Chondrocyte (in vitro differentiated cells): ENCODE data around the gene PSMD11. TPM values are rescaled to one million over a fixed set of nuclear protein-coding genes. Genes with fewer than 3 reads are reported as not detected.

Experiments used
- DNase-seq: peaks from one replicate; pipeline ENCODE4 v3.0.0; 2021; ENCODE audit warnings: mixed read lengths, low spot score
- H3K27ac Mint-ChIP-seq: one replicate; pipeline ENCODE4 v1.8.0; 2021; ENCODE audit warnings: mild to moderate bottlenecking, moderate library complexity, mixed read lengths; ENCODE audit not compliant: unreplicated experiment
- H3K27me3 Mint-ChIP-seq: 2 replicates; pipeline ENCODE4 v1.8.0; 2021; ENCODE audit warnings: low read depth, mixed read lengths
- H3K36me3 Mint-ChIP-seq: 2 replicates; pipeline ENCODE4 v1.8.0; 2021; ENCODE audit warnings: low read depth, mixed read lengths
- H3K4me1 Mint-ChIP-seq: 2 replicates; pipeline ENCODE4 v1.8.0; 2021; ENCODE audit warnings: low read depth, mild to moderate bottlenecking, mixed read lengths
- H3K4me3 Mint-ChIP-seq: one replicate; pipeline ENCODE4 v1.8.0; 2021; ENCODE audit warnings: mild to moderate bottlenecking, moderate library complexity, mixed read lengths; ENCODE audit not compliant: unreplicated experiment
- H3K9me3 Mint-ChIP-seq: 2 replicates; pipeline ENCODE4 v1.8.0; 2021; ENCODE audit warnings: low read depth, mixed read lengths
- total RNA-seq: library from RNA; stranded (reverse); gene quantifications from 3 replicates; pipeline ENCODE4 v1.2.1, GENCODE V29; 2021
- TF ChIP-seq, protein P1 (sequence below): fragments of 200-600 bp; sonication (generic); IDR thresholded peaks from 2 replicates; pipeline ENCODE4 v1.5.0; 2021; ENCODE audit warnings: antibody characterized with exemption, mild to moderate bottlenecking, moderate library complexity

The PSMD11 gene
- total RNA-seq, 1 donor from 2014 or later: 80.7 TPM

DNA sequence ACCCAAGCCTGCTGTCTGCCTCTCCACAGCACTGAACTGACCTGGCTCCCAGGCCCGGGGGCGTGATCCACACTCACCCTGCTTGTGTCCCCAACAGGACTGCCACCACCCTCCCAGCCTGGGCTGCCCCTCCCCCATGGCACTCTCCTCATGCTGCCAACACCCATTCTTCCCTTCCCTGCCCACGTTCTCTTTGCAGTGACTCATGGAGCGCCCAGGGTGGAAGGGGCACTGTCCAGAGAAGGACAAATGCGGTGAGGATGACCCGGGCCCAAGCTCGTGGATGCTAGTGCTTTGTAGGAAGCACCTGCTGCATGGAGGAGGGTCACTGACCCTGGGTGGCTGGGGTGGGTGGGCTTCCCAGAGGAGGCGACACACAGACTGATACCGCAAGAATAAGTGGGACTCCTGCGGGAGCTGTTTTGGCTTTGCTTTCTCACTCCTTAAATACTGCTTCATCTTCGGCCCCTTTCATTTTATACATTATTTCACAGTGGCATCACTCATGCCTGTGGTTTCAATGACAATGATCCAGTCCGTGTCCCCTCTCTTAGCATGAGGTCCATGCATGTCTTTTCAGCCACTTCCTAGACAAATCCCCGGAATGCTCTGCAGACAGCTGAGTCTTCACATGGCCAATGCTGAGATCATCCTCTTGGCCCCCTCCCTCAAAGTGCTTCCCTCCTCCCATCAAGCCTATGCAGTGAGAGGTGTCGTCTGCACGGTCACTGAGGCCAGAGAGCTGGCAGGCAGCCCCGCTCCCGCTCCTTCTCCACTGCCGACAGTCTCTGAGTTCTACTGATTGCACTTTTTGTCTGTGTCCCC, 60.1 kb downstream of the PSMD11 start:
- Mint-ChIP-seq H3K27me3 (no peaks in the 10 kb centered on the region), H3K36me3 (peaks cover 2% of the 10 kb centered on the region), H3K27ac (peak overlapping the region; percentile 88), H3K9me3 (no peaks in the 10 kb centered on the region), H3K4me1 (peaks cover 29% of the 10 kb centered on the region), H3K4me3 (no peak overlapping the region)
- TF ChIP-seq, protein P1, sequence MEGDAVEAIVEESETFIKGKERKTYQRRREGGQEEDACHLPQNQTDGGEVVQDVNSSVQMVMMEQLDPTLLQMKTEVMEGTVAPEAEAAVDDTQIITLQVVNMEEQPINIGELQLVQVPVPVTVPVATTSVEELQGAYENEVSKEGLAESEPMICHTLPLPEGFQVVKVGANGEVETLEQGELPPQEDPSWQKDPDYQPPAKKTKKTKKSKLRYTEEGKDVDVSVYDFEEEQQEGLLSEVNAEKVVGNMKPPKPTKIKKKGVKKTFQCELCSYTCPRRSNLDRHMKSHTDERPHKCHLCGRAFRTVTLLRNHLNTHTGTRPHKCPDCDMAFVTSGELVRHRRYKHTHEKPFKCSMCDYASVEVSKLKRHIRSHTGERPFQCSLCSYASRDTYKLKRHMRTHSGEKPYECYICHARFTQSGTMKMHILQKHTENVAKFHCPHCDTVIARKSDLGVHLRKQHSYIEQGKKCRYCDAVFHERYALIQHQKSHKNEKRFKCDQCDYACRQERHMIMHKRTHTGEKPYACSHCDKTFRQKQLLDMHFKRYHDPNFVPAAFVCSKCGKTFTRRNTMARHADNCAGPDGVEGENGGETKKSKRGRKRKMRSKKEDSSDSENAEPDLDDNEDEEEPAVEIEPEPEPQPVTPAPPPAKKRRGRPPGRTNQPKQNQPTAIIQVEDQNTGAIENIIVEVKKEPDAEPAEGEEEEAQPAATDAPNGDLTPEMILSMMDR: no peak
- peak; percentile 91 for DNase-seq

DNA sequence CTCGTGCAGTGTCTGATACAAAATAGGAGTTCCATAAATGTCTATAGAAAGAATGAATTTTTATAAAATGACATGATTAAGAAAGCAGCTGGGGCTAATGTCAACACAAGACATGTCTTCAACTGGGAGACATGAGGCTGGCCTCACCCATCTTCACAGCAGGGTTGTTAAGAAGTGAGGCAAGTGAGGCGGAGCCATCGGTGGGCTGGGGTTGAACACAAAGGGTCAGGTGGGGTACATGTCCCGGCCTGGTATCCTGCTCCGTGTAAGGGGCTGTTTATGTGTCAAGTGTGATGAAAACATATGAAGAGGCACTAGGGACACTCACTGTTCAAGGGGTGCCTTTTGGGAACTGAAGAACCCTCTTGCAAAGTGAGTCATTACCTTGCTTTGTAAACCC, 64.6 kb downstream of the PSMD11 start:
- H3K9me3 Mint-ChIP-seq: no peaks in the 10 kb centered on the region
- H3K27ac Mint-ChIP-seq: no peak overlapping the region
- H3K27me3 Mint-ChIP-seq: no peaks in the 10 kb centered on the region
- peaks cover 3% of the 10 kb centered on the region for H3K36me3 Mint-ChIP-seq
- TF ChIP-seq, protein P1: no peak
- no peak overlapping the region for H3K4me3 Mint-ChIP-seq
- H3K4me1 Mint-ChIP-seq: peaks cover 18% of the 10 kb centered on the region
- peak; percentile 81 for DNase-seq

DNA sequence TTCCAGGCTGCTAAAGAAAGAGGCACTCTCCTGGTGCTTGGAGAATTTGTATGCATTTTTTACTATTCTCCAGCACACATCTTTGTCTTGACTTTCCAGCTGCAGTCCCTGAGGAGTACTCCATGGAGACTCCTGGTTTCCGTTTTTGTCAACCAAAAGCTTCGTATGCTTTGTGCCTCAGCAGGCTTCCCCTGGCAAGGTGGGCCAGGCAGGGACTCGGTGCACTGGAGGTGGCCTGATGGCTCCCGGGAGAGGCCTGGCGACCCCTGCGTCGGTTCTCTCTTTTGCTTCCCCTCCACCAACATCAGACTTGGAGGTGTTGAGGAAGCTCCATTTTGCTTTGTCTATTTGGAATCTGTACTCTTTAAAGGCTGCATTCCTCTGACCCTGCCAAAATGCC, 66.2 kb downstream of the PSMD11 start:
- TF ChIP-seq, protein P1: no peak
- Mint-ChIP-seq H3K36me3 (peaks cover 3% of the 10 kb centered on the region), H3K4me1 (peaks cover 2% of the 10 kb centered on the region), H3K27me3 (no peaks in the 10 kb centered on the region), H3K9me3 (no peaks in the 10 kb centered on the region), H3K27ac (no peak overlapping the region), H3K4me3 (no peak overlapping the region)
- peak; percentile 67 for DNase-seq

DNA sequence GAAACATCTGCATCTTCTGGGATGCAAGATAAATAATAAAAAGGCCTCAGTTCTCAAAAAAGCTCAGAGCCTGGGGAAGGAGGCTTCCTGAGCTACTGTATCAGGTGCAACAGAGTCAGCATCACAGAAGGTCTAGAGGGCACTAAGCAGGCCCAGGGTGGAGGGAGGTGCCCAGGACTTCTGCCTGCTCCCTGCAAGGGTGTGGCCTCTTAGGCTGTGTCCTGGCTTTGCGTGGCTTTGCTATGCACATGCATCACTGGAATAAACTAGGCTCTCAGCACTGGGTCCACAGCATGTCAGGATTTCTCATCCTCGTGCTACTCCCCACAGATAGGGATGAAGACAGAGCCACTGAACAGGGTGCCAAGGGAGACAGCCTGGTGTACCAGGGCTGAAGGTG, 68.0 kb downstream of the PSMD11 start:
- H3K4me3 Mint-ChIP-seq: no peak overlapping the region
- DNase-seq: no peak
- no peak overlapping the region for H3K27ac Mint-ChIP-seq
- H3K36me3 Mint-ChIP-seq: peaks cover 3% of the 10 kb centered on the region
- no peaks in the 10 kb centered on the region for H3K27me3 Mint-ChIP-seq
- H3K9me3 Mint-ChIP-seq: no peaks in the 10 kb centered on the region
- no peaks in the 10 kb centered on the region for H3K4me1 Mint-ChIP-seq
- TF ChIP-seq, protein P1: no peak

DNA sequence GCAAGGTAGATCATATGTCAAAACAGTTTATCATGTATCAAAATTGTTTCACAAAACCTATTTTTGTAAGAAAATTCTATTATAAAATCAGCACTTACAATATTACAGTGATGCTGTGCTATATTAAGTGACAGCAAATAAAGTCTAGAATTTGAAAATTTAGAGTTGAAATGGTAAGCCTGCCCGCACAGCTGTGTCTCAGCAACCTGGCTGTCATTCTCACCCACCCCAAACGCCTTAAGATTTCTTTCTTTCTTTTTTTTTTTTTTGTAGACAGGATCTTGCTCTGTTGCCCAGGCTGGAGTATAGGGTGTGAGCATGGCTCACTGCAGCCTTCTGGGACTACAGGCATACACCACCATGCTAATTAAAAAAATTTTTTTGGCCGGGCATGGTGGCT, 69.3 kb downstream of the PSMD11 start:
- no peak overlapping the region for H3K27ac Mint-ChIP-seq
- H3K9me3 Mint-ChIP-seq: no peaks in the 10 kb centered on the region
- H3K27me3 Mint-ChIP-seq: no peaks in the 10 kb centered on the region
- H3K4me1 Mint-ChIP-seq: no peaks in the 10 kb centered on the region
- TF ChIP-seq, protein P1: no peak
- peaks cover 3% of the 10 kb centered on the region for H3K36me3 Mint-ChIP-seq
- DNase-seq: no peak
- H3K4me3 Mint-ChIP-seq: no peak overlapping the region
